Measurements from ENCODE around the gene FSTL3. TPM values are rescaled to one million over a fixed set of nuclear protein-coding genes. Genes with fewer than 3 reads are reported as not detected.

FSTL3 gene
- total RNA-seq, 2 experiments from 2014 or later, result 3.4 to 7.3 TPM

DNA sequence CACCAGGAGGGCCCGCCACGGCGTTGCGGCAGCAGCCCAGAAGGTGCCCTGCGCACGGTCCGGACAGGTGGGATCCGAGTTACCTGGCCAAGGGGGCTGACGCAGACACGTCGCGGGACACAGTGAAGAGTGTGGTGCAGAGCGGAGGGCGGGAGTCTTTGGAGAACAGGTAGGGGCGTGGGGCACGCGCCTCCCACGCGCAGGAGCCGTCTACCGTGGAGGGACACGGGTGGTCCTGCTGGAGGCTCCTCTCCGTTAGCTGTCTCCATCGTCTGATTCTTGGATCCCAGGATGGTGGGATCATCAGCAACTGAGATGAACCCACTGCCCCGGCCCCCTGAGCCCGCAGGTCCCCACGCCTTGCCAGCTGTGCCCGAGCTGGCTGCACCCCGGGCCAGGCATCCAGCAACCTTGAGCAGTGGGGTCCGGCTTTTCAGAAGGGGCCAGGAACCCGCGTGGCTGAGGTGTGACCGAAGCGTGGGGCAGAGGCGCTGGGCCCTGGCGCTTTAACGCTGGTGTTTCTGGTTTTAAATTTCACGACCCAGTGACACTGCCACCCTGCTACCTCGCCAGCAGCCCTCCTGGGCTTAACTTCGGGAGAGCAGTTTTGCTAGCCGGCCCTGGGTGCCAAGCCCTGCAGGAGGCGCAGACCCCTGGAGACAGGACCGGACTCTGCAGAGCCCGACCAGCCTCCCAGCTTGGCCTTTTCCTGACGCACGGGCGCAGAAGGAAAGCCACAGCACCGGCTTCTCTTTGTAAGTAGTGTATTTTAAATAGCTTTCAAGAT lies 29.2 kb upstream of the FSTL3 start:
- H3K9me3 ChIP-seq (ENCODE audit: low read length), result no peaks in the 10 kb centered on the region
- POLR2A ChIA-PET, result no interaction called here
- DNase-seq (ENCODE audit: low spot score), result no peak
- no TSS peak for BruUV-seq (replicated peaks)
- intact Hi-C loops (cut with micrococcal nuclease; ENCODE audit: unreplicated experiment), result no loop called here
- no peak overlapping the region for H3K4me3 ChIP-seq (ENCODE audit: low read depth, low read length, poor library complexity, severe bottlenecking)
- no peak overlapping the region for H2AFZ ChIP-seq (ENCODE audit: low read length)
- no peaks in the 10 kb centered on the region for H4K20me1 ChIP-seq (ENCODE audit: insufficient read depth, low read length)
- peaks cover 79% of the 10 kb centered on the region for H3K36me3 ChIP-seq (ENCODE audit: insufficient read depth, low read length)
- no peak for TF ChIP-seq EZH2phosphoT487 (IDR thresholded peaks at IDR 0.05; ENCODE audit: borderline replicate concordance, low read depth, low read length)
- no peak for TF ChIP-seq CTCF (conservative IDR thresholded peaks at IDR 0.05; ENCODE audit: low read length)
- CTCF ChIA-PET (ENCODE audit: unreplicated experiment), result no interaction called here
- H3K79me2 ChIP-seq (ENCODE audit: insufficient read depth, low read depth, low read length), result no peaks in the 10 kb centered on the region
- H3K4me1 ChIP-seq (ENCODE audit: insufficient read depth, low read length, poor library complexity, severe bottlenecking), result peaks cover 18% of the 10 kb centered on the region
- H3K9me2 ChIP-seq (ENCODE audit: insufficient read depth, low read length), result no peaks in the 10 kb centered on the region
- peak overlapping the region; percentile 59 for H3K27ac ChIP-seq (ENCODE audit: low read depth, low read length, poor library complexity, severe bottlenecking)
- no peak overlapping the region for H3K4me2 ChIP-seq (ENCODE audit: low read length)

- intact Hi-C loops (cut with micrococcal nuclease; ENCODE audit: unreplicated experiment), result no loop called here
- H3K36me3 ChIP-seq (ENCODE audit: insufficient read depth, low read length), result peaks cover 85% of the 10 kb centered on the region
- POLR2A ChIA-PET, result no interaction called here
Measured at GRCh38 chr19:647566-648284, 28.5 kb upstream of the FSTL3 start.

More at GRCh38 chr19:647566-648284, 28.5 kb upstream of the FSTL3 start:
- H2AFZ ChIP-seq (ENCODE audit: low read length), result no peak overlapping the region
- CTCF ChIA-PET (ENCODE audit: unreplicated experiment), result no interaction called here
- TF ChIP-seq EZH2phosphoT487 (IDR thresholded peaks at IDR 0.05; ENCODE audit: borderline replicate concordance, low read depth, low read length), result no peak
- no peak for TF ChIP-seq CTCF (conservative IDR thresholded peaks at IDR 0.05; ENCODE audit: low read length)
- peaks cover 18% of the 10 kb centered on the region for H3K4me1 ChIP-seq (ENCODE audit: insufficient read depth, low read length, poor library complexity, severe bottlenecking)
- H3K4me2 ChIP-seq (ENCODE audit: low read length), result 0 out of 2 replicates have a peak overlapping the region, but pooled peaks have one; percentile 20
- peak; percentile 27 for DNase-seq (ENCODE audit: low spot score)
- H3K4me3 ChIP-seq (ENCODE audit: low read depth, low read length, poor library complexity, severe bottlenecking), result no peak overlapping the region
- no peaks in the 10 kb centered on the region for H3K9me3 ChIP-seq (ENCODE audit: low read length)
- peaks cover 5% of the 10 kb centered on the region; the same call in 1 of the 2 replicates for H3K79me2 ChIP-seq (ENCODE audit: insufficient read depth, low read depth, low read length)
- H3K9me2 ChIP-seq (ENCODE audit: insufficient read depth, low read length), result no peaks in the 10 kb centered on the region
- H4K20me1 ChIP-seq (ENCODE audit: insufficient read depth, low read length), result no peaks in the 10 kb centered on the region; the same call in 1 of the 2 replicates
- peak overlapping the region; percentile 59 for H3K27ac ChIP-seq (ENCODE audit: low read depth, low read length, poor library complexity, severe bottlenecking)
- BruUV-seq (replicated peaks), result TSS peak; percentile 91

Data from OCI-LY7 (cell line).